Measurements from ENCODE around the gene NEIL3. TPM values are rescaled to one million over a fixed set of nuclear protein-coding genes. Genes with fewer than 3 reads are reported as not detected.

Gene NEIL3
- 3.5 and 3.6 TPM in 2 replicates for polyA plus RNA-seq (2013)

DNA sequence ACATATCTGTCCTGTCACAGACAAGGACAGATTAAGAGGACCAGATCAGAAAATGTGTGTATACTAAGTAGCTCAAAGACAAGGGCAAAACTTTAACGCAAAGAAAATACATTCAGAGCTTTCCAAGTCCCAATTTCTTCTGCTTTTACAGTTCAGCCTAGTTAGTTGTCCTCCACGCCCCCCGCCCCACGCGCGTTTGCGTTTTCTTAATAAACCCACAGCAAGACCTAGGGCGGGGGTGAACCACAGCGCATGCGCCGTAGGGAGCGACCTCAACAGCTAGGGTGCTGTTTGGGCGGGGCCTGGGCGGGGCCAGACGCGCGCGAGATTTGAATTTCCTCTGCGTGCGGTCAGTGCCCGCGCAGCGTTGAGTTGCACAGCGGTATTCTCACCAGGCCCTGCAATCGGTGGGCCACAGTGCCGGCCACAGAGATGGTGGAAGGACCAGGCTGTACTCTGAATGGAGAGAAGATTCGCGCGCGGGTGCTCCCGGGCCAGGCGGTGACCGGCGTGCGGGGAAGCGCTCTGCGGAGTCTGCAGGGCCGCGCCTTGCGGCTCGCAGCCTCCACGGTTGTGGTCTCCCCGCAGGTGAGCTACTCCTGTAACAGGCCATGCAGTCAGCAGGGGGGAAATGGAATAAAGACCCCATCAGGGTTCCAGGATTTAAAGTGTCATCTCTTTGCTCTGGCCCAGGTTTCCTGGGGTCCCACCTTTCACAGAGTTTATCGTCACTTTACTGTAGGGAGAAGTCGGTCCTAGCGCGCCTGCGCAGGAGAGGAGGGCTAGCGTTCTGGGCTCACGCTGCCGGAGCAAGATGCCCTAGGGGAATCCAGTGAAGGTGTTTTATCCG lies at the start of gene NEIL3:
Gene NEIL3 (plus strand): TSS at position 353 of the 850 bp plus-strand sequence. CDS start 80 bp downstream, at position 433.
- Histone ChIP-seq H2BK12ac (ENCODE audit: low read length) (no peak within 1 kb of the TSS), H3K27ac (ENCODE audit: low read depth, low read length) (no peak within 1 kb of the TSS), H4K12ac (ENCODE audit: low read depth, low read length) (no peak within 1 kb of the TSS), H2BK5ac (ENCODE audit: low read depth, low read length, poor library complexity) (peak within 1 kb of the TSS; percentile 64), H3K9me3 (ENCODE audit: insufficient read depth, low read depth, low read length) (no peaks in the 10 kb centered on the region), H2AK5ac (ENCODE audit: low read length) (no peak within 1 kb of the TSS), H3K79me1 (ENCODE audit: low read length) (no peaks in the 10 kb centered on the region), H3K9ac (ENCODE audit: low read length) (peak within 1 kb of the TSS; percentile 34), H3K4ac (ENCODE audit: low read depth, low read length) (no peak within 1 kb of the TSS), H3K27me3 (ENCODE audit: insufficient read depth, low read length) (no peaks in the 10 kb centered on the region), H4K8ac (ENCODE audit: low read depth, low read length) (peak within 1 kb of the TSS; percentile 88), H3K18ac (ENCODE audit: low read length) (peak within 1 kb of the TSS; percentile 49), H3K4me2 (ENCODE audit: low read length) (peak within 1 kb of the TSS; percentile 83), H3K23ac (ENCODE audit: low read length) (no peak within 1 kb of the TSS), H3K79me2 (ENCODE audit: control insufficient read depth, insufficient read depth, low read length, poor library complexity) (no peaks in the 10 kb centered on the region), H4K91ac (ENCODE audit: low read depth, low read length) (peak within 1 kb of the TSS; percentile 65), H3K4me1 (ENCODE audit: control insufficient read depth in 1 of 2, insufficient read depth in 2 of 2, low read length in 2 of 2) (no peaks in the 10 kb centered on the region), H2AFZ (ENCODE audit: insufficient read depth, low read length, poor library complexity) (peak within 1 kb of the TSS; percentile 100), H3K4me3 (ENCODE audit: low read depth, low read length) (peak within 1 kb of the TSS; percentile 89), H3K14ac (ENCODE audit: low read length) (peak within 1 kb of the TSS; percentile 46), H3K36me3 (ENCODE audit: control insufficient read depth in 1 of 2, insufficient read depth in 2 of 2, low read length in 2 of 2) (no peaks in the 10 kb centered on the region), H2BK120ac (ENCODE audit: insufficient read depth, low read length, poor library complexity) (no peak within 1 kb of the TSS)
- no CpG with 5 or more reads among the region's 52 CpGs for WGBS (ENCODE audit: extremely low coverage, insufficient coverage, insufficient read length)
- DNase-seq, result peak; percentile 83 to 96

- no peak for DNase-seq
- H3K4ac ChIP-seq (ENCODE audit: low read depth, low read length), result no peak overlapping the region
- no CpG with 5 or more reads among the region's 7 CpGs for WGBS (ENCODE audit: extremely low coverage, insufficient coverage, insufficient read length)
- no peak overlapping the region for H3K18ac ChIP-seq (ENCODE audit: low read length)
- H3K23ac ChIP-seq (ENCODE audit: low read length), result no peak overlapping the region
- no peak overlapping the region for H4K91ac ChIP-seq (ENCODE audit: low read depth, low read length)
- no peak overlapping the region for H4K12ac ChIP-seq (ENCODE audit: low read depth, low read length)
- H3K14ac ChIP-seq (ENCODE audit: low read length), result no peak overlapping the region
- no peak overlapping the region for H2BK12ac ChIP-seq (ENCODE audit: low read length)
- H3K27ac ChIP-seq (ENCODE audit: low read depth, low read length), result no peak overlapping the region
- H3K27me3 ChIP-seq (ENCODE audit: insufficient read depth, low read length), result no peaks in the 10 kb centered on the region
- no peak overlapping the region for H2BK5ac ChIP-seq (ENCODE audit: low read depth, low read length, poor library complexity)
- no peak overlapping the region for H2AFZ ChIP-seq (ENCODE audit: insufficient read depth, low read length, poor library complexity)
- H2BK120ac ChIP-seq (ENCODE audit: insufficient read depth, low read length, poor library complexity), result no peak overlapping the region
- no peaks in the 10 kb centered on the region for H3K4me1 ChIP-seq (ENCODE audit: control insufficient read depth in 1 of 2, insufficient read depth in 2 of 2, low read length in 2 of 2)
- H3K4me3 ChIP-seq (ENCODE audit: low read depth, low read length), result no peak overlapping the region
- H3K79me2 ChIP-seq (ENCODE audit: control insufficient read depth, insufficient read depth, low read length, poor library complexity), result no peaks in the 10 kb centered on the region
- H3K9me3 ChIP-seq (ENCODE audit: insufficient read depth, low read depth, low read length), result no peaks in the 10 kb centered on the region
- H2AK5ac ChIP-seq (ENCODE audit: low read length), result no peak overlapping the region
- H3K9ac ChIP-seq (ENCODE audit: low read length), result no peak overlapping the region
- H4K8ac ChIP-seq (ENCODE audit: low read depth, low read length), result no peak overlapping the region
- no peaks in the 10 kb centered on the region for H3K36me3 ChIP-seq (ENCODE audit: control insufficient read depth in 1 of 2, insufficient read depth in 2 of 2, low read length in 2 of 2)
- no peak overlapping the region for H3K4me2 ChIP-seq (ENCODE audit: low read length)
- no peaks in the 10 kb centered on the region for H3K79me1 ChIP-seq (ENCODE audit: low read length)
Observed at GRCh38 chr4:177263818-177264217, 45.9 kb upstream of the NEIL3 start.

DNA sequence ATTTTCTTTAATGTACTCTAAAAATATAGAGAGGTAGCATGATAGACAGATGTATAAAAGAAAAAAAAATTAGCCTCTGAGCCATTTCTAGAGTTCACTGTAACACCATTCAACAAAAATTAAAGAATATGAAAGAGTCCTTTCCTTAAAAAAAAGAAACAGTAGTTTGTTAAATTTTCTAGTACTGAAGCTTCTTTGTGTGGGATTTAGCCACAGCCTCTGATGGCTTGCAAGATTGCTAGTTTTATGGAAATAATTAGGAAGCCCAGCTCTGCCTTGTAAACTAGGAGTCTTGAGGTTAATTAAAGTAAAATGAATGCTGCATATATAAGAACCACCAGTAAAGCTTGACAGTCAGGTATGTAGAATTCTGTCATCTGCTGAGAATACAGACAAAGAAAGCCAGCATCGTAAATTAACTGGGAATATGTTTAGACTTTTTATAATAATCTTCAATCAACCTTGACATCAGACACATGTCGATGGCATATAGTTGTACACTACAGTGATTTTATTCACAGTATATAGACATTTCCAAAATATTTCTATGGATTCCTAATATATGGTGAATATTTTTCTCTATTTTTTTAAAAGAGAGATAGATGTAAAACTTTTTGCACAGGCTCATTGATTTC lies 44.8 kb upstream of the NEIL3 start:
- no peaks in the 10 kb centered on the region for H3K79me2 ChIP-seq (ENCODE audit: control insufficient read depth, insufficient read depth, low read length, poor library complexity)
- H4K12ac ChIP-seq (ENCODE audit: low read depth, low read length), result no peak overlapping the region
- no peaks in the 10 kb centered on the region for H3K36me3 ChIP-seq (ENCODE audit: control insufficient read depth in 1 of 2, insufficient read depth in 2 of 2, low read length in 2 of 2)
- DNase-seq, result no peak
- H3K27me3 ChIP-seq (ENCODE audit: insufficient read depth, low read length), result no peaks in the 10 kb centered on the region
- H3K4me2 ChIP-seq (ENCODE audit: low read length), result no peak overlapping the region
- no peak overlapping the region for H4K91ac ChIP-seq (ENCODE audit: low read depth, low read length)
- no peak overlapping the region for H3K4ac ChIP-seq (ENCODE audit: low read depth, low read length)
- H3K9ac ChIP-seq (ENCODE audit: low read length), result no peak overlapping the region
- no peak overlapping the region for H2BK5ac ChIP-seq (ENCODE audit: low read depth, low read length, poor library complexity)
- no peak overlapping the region for H2BK120ac ChIP-seq (ENCODE audit: insufficient read depth, low read length, poor library complexity)
- no peak overlapping the region for H2AK5ac ChIP-seq (ENCODE audit: low read length)
- WGBS (ENCODE audit: extremely low coverage, insufficient coverage, insufficient read length), result no CpG with 5 or more reads among the region's 2 CpGs
- no peak overlapping the region for H4K8ac ChIP-seq (ENCODE audit: low read depth, low read length)
- H3K27ac ChIP-seq (ENCODE audit: low read depth, low read length), result no peak overlapping the region
- no peak overlapping the region for H3K14ac ChIP-seq (ENCODE audit: low read length)
- H3K79me1 ChIP-seq (ENCODE audit: low read length), result no peaks in the 10 kb centered on the region
- H3K4me1 ChIP-seq (ENCODE audit: control insufficient read depth in 1 of 2, insufficient read depth in 2 of 2, low read length in 2 of 2), result no peaks in the 10 kb centered on the region
- H3K23ac ChIP-seq (ENCODE audit: low read length), result no peak overlapping the region
- H2AFZ ChIP-seq (ENCODE audit: insufficient read depth, low read length, poor library complexity), result no peak overlapping the region
- no peak overlapping the region for H2BK12ac ChIP-seq (ENCODE audit: low read length)
- no peak overlapping the region for H3K18ac ChIP-seq (ENCODE audit: low read length)
- no peaks in the 10 kb centered on the region for H3K9me3 ChIP-seq (ENCODE audit: insufficient read depth, low read depth, low read length)
- H3K4me3 ChIP-seq (ENCODE audit: low read depth, low read length), result no peak overlapping the region

- H3K79me2 ChIP-seq (ENCODE audit: control insufficient read depth, insufficient read depth, low read length, poor library complexity), result no peaks in the 10 kb centered on the region
- no peak overlapping the region for H4K91ac ChIP-seq (ENCODE audit: low read depth, low read length)
- H3K4me3 ChIP-seq (ENCODE audit: low read depth, low read length), result no peak overlapping the region
- H4K12ac ChIP-seq (ENCODE audit: low read depth, low read length), result no peak overlapping the region
- no peaks in the 10 kb centered on the region for H3K36me3 ChIP-seq (ENCODE audit: control insufficient read depth in 1 of 2, insufficient read depth in 2 of 2, low read length in 2 of 2)
- H2AFZ ChIP-seq (ENCODE audit: insufficient read depth, low read length, poor library complexity), result no peak overlapping the region
- H2BK5ac ChIP-seq (ENCODE audit: low read depth, low read length, poor library complexity), result no peak overlapping the region
- DNase-seq, result no peak
- H3K23ac ChIP-seq (ENCODE audit: low read length), result no peak overlapping the region
- H2AK5ac ChIP-seq (ENCODE audit: low read length), result no peak overlapping the region
- H4K8ac ChIP-seq (ENCODE audit: low read depth, low read length), result no peak overlapping the region
- no peak overlapping the region for H3K27ac ChIP-seq (ENCODE audit: low read depth, low read length)
- no peak overlapping the region for H3K4ac ChIP-seq (ENCODE audit: low read depth, low read length)
- H3K18ac ChIP-seq (ENCODE audit: low read length), result no peak overlapping the region
- no peak overlapping the region for H3K9ac ChIP-seq (ENCODE audit: low read length)
- no peak overlapping the region for H3K4me2 ChIP-seq (ENCODE audit: low read length)
- no peak overlapping the region for H2BK12ac ChIP-seq (ENCODE audit: low read length)
- H3K79me1 ChIP-seq (ENCODE audit: low read length), result no peaks in the 10 kb centered on the region
- no CpG with 5 or more reads among the region's 3 CpGs for WGBS (ENCODE audit: extremely low coverage, insufficient coverage, insufficient read length)
- no peaks in the 10 kb centered on the region for H3K9me3 ChIP-seq (ENCODE audit: insufficient read depth, low read depth, low read length)
- no peaks in the 10 kb centered on the region for H3K27me3 ChIP-seq (ENCODE audit: insufficient read depth, low read length)
- no peaks in the 10 kb centered on the region for H3K4me1 ChIP-seq (ENCODE audit: control insufficient read depth in 1 of 2, insufficient read depth in 2 of 2, low read length in 2 of 2)
- no peak overlapping the region for H3K14ac ChIP-seq (ENCODE audit: low read length)
- no peak overlapping the region for H2BK120ac ChIP-seq (ENCODE audit: insufficient read depth, low read length, poor library complexity)
Observed at GRCh38 chr4:177265729-177266128, 43.9 kb upstream of the NEIL3 start.

All from trophoblast cell (in vitro differentiated cells and primary cell).